HEK293 (cell line): Measurements from ENCODE around the gene PIK3R6.

Source experiments
- CTCF ChIA-PET: fragments of 350-600 bp; formaldehyde crosslinking; extraction: SDS; loops from one replicate; lab custom pipeline; 2021; ENCODE audit warnings: antibody characterized with exemption; lab: Yijun Ruan, JAX
- POLR2A ChIA-PET: fragments of 300-600 bp; formaldehyde crosslinking; extraction: SDS; loops from one replicate; lab custom pipeline; 2020; ENCODE audit warnings: antibody characterized with exemption, inconsistent platforms; lab: Yijun Ruan, JAX
- H3K27ac ChIP-seq: fragments of 200-500 bp; sonication (Bioruptor generic); 2 replicates; pipeline ENCODE4 v1.5.1; 2014; ENCODE audit warnings: low read depth, low read length, control low read depth, inconsistent platforms; ENCODE audit errors: extremely low read depth
- H3K36me3 ChIP-seq, 2 experiments: fragments of 200-500 bp in 1 of 2; sonication (Bioruptor generic) in 1 of 2; 1 replicate in 1 of 2; 2 replicates in 1 of 2; pipeline ENCODE4 v1.5.1; 2014 to 2017; ENCODE audit warnings: inconsistent platforms in 2 of 2, low read length in 2 of 2; ENCODE audit not compliant: control insufficient read depth in 2 of 2, insufficient read depth in 1 of 2
- H3K4me1 ChIP-seq: fragments of 200-500 bp; sonication (Bioruptor generic); 2 replicates; pipeline ENCODE4 v1.5.1; 2014; ENCODE audit warnings: mild to moderate bottlenecking, low read length, inconsistent platforms; ENCODE audit not compliant: control insufficient read depth, insufficient read depth
- H3K4me3 ChIP-seq: 2 replicates; pipeline ENCODE4 v1.5.1; 2011; ENCODE audit warnings: low read depth, mild to moderate bottlenecking, control low read depth, low read length, moderate library complexity
- H3K9me3 ChIP-seq: fragments of 200-500 bp; sonication (Bioruptor generic); 2 replicates; pipeline ENCODE4 v1.5.1; 2014; ENCODE audit warnings: low read depth, low read length, inconsistent platforms; ENCODE audit not compliant: control insufficient read depth, insufficient read depth
- PRDM2 ChIP-seq: fragments of 450-650 bp; formaldehyde crosslinking; IDR thresholded peaks from 2 replicates; pipeline ENCODE4 v1.5.1; 2016; ENCODE audit warnings: missing biosample characterization, missing genetic modification characterization, borderline replicate concordance
- REPIN1 ChIP-seq: fragments of 450-650 bp; formaldehyde crosslinking; IDR thresholded peaks from 2 replicates; pipeline ENCODE4 v1.5.1; 2017; ENCODE audit warnings: missing biosample characterization, missing genetic modification characterization, low read depth
- ZFP41 ChIP-seq: fragments of 450-650 bp; formaldehyde crosslinking; IDR thresholded peaks from 2 replicates; pipeline ENCODE4 v1.5.1; 2016; ENCODE audit warnings: missing biosample characterization, missing genetic modification characterization, borderline replicate concordance
- ZNF211 ChIP-seq: fragments of 450-650 bp; formaldehyde crosslinking; IDR thresholded peaks from 2 replicates; pipeline ENCODE4 v1.5.1; 2016; ENCODE audit warnings: low read depth, missing biosample characterization, missing genetic modification characterization
- ZNF274 ChIP-seq, 2 experiments: fragments of 200-500 bp in 1 of 2; fragments of 450-650 bp in 1 of 2; sonication (Bioruptor generic) in 1 of 2; formaldehyde crosslinking in 1 of 2; IDR thresholded peaks; 2 replicates each; pipeline versions ENCODE4 v1.5.1 to v1.6.1; 2014 to 2016; ENCODE audit warnings: borderline replicate concordance in 1 of 2, inconsistent platforms in 1 of 2, low read length in 1 of 2, missing biosample characterization in 1 of 2, missing genetic modification characterization in 1 of 2
- ZNF76 ChIP-seq: fragments of 450-650 bp; formaldehyde crosslinking; IDR thresholded peaks from 2 replicates; pipeline ENCODE4; 2016; ENCODE audit warnings: low read depth, missing biosample characterization, missing genetic modification characterization, borderline replicate concordance
- ZXDB ChIP-seq: fragments of 450-650 bp; formaldehyde crosslinking; IDR thresholded peaks from 2 replicates; pipeline ENCODE4 v1.5.1; 2016; ENCODE audit warnings: missing biosample characterization, missing genetic modification characterization
- TF ChIP-seq, protein P1 (sequence below): fragments of 450-650 bp; formaldehyde crosslinking; IDR thresholded peaks from 2 replicates; pipeline ENCODE4 v1.5.0; 2017; ENCODE audit warnings: missing biosample characterization, missing genetic modification characterization, borderline replicate concordance
- TF ChIP-seq, protein P2 (sequence below): fragments of 450-650 bp; formaldehyde crosslinking; IDR thresholded peaks from 2 replicates; pipeline ENCODE4; 2016; ENCODE audit warnings: missing biosample characterization, missing genetic modification characterization
- TF ChIP-seq, protein P3 (sequence below): fragments of 450-650 bp; IDR thresholded peaks from 2 replicates; pipeline ENCODE4 v1.5.1; 2018; ENCODE audit warnings: missing biosample characterization, missing genetic modification characterization
- TF ChIP-seq, protein P4 (sequence below): fragments of 450-650 bp; formaldehyde crosslinking; IDR thresholded peaks from 2 replicates; pipeline ENCODE4 v1.5.1; 2016; ENCODE audit warnings: missing biosample characterization, missing genetic modification characterization

PIK3R6 gene

GRCh38 chr17:8889458-8890210 is 22.2 kb upstream of the PIK3R6 start (continued):
- TF ChIP-seq PRDM2 (tag by site-specific recombination): no peak
- TF ChIP-seq, all 188 proteins: peak for 0

DNA sequence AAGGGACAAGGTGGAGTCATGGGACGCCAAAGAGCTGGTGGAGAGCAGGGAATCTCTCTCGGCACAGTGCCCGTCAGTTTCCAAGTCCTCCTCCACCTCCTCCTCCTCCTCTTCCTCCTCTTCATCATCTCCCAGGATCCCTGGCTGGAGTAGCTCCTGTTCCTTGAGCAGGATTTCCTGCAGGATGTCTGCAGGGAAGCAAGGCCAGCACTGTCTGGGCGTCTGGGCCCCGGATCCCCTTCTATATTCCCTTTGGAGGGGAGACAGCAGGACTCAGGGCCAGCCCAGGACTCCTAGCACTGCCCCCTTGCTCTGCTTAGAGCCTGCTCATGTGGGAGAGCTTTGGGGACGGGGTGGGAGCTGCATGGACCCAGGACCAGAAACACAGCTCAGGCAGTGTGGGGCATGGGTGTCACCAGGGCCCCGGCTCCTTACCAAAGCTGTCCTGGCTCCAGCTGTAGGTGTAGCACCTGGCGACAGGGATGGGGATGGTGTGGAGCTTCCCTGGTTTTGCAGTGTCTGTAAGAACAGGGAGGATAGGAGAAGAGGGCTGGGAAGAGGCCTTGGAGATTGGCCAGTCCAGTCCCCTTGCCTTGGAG is 21.3 kb upstream of the PIK3R6 start:
- CTCF ChIA-PET: interaction anchor here (0.6 to 3.0 kb wide), 22 partner anchors 10 to 815 kb away, joined by 3 to 13 read pairs (median 3); no protein-coding TSS in a partner anchor
- Histone ChIP-seq H3K4me1 (no peaks in the 10 kb centered on the region), H3K9me3 (no peaks in the 10 kb centered on the region), H3K4me3 (no peak overlapping the region), H3K36me3 (no peaks in the 10 kb centered on the region), H3K27ac (no peak overlapping the region)
- TF ChIP-seq, protein P1, sequence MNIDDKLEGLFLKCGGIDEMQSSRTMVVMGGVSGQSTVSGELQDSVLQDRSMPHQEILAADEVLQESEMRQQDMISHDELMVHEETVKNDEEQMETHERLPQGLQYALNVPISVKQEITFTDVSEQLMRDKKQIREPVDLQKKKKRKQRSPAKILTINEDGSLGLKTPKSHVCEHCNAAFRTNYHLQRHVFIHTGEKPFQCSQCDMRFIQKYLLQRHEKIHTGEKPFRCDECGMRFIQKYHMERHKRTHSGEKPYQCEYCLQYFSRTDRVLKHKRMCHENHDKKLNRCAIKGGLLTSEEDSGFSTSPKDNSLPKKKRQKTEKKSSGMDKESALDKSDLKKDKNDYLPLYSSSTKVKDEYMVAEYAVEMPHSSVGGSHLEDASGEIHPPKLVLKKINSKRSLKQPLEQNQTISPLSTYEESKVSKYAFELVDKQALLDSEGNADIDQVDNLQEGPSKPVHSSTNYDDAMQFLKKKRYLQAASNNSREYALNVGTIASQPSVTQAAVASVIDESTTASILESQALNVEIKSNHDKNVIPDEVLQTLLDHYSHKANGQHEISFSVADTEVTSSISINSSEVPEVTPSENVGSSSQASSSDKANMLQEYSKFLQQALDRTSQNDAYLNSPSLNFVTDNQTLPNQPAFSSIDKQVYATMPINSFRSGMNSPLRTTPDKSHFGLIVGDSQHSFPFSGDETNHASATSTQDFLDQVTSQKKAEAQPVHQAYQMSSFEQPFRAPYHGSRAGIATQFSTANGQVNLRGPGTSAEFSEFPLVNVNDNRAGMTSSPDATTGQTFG: no peak
- TF ChIP-seq, protein P2, sequence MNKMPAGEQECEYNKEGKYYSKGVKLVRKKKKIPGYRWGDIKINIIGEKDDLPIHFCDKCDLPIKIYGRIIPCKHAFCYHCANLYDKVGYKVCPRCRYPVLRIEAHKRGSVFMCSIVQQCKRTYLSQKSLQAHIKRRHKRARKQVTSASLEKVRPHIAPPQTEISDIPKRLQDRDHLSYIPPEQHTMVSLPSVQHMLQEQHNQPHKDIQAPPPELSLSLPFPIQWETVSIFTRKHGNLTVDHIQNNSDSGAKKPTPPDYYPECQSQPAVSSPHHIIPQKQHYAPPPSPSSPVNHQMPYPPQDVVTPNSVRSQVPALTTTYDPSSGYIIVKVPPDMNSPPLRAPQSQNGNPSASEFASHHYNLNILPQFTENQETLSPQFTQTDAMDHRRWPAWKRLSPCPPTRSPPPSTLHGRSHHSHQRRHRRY (tag by site-specific recombination): no peak
- TF ChIP-seq, protein P3, sequence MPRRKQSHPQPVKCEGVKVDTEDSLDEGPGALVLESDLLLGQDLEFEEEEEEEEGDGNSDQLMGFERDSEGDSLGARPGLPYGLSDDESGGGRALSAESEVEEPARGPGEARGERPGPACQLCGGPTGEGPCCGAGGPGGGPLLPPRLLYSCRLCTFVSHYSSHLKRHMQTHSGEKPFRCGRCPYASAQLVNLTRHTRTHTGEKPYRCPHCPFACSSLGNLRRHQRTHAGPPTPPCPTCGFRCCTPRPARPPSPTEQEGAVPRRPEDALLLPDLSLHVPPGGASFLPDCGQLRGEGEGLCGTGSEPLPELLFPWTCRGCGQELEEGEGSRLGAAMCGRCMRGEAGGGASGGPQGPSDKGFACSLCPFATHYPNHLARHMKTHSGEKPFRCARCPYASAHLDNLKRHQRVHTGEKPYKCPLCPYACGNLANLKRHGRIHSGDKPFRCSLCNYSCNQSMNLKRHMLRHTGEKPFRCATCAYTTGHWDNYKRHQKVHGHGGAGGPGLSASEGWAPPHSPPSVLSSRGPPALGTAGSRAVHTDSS (tag by site-specific recombination): peak; percentile 75; the same call in 1 of the 2 replicates
- no peak for TF ChIP-seq ZNF211
- no peak for TF ChIP-seq ZXDB (tag by site-specific recombination)
- POLR2A ChIA-PET: no interaction called here

DNA sequence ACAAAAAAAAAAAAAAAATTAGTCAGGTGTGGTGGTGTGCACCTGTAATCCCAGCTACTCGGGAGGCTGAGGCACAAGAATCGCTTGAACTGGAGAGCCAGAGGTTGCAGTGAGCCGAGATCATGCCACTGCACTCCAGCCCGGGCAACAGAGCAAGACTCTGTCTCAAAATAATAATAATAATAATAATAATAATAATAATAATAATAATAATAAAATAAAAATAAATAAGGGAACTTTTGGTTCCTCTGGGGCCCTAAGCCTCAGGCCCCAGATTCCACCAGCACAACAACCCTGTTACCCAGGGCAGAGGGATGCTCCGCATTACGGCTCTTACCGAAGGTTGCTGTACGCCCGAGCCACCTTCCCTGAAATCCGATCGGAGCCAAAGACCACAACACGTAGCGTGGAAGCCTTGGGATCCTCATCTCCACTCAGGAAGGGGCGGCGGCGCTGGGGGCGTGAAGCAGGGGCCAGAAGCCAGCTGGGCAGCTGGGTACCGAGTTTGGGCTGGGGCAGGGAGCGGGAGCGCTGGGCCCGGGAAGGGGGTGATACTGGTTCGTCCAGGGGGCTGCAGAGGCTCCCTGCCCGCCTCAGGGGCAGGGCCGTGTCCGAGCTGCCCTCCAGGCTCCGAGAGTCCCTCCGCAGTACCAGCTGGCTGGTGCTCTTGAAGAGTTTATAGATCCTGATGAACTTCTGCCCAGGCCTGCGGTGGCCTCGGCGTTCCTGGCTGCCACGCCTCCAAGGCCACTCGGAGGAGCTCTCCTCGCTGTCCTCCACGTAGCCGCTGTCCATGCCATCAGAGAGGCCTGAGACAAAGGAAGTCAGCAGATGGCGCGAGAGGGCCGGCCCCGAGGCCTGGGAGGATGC is 20.6 kb upstream of the PIK3R6 start:
- Histone ChIP-seq H3K27ac (no peak overlapping the region), H3K9me3 (no peaks in the 10 kb centered on the region), H3K4me3 (no peak overlapping the region), H3K36me3 (no peaks in the 10 kb centered on the region), H3K4me1 (no peaks in the 10 kb centered on the region)
- ChIA-PET POLR2A (no interaction called here), CTCF (interaction anchor here (0.6 to 3.0 kb wide), 23 partner anchors 9 to 814 kb away, joined by 3 to 13 read pairs (median 3); no protein-coding TSS in a partner anchor)
- TF ChIP-seq ZNF274 (IDR thresholded peaks at IDR 0.05; ENCODE audit: low read length) (no peak), ZNF274 (tag by site-specific recombination; IDR thresholded peaks at IDR 0.05; ENCODE audit: borderline replicate concordance) (no peak), ZNF76 (tag by site-specific recombination) (no peak), REPIN1 (tag by site-specific recombination) (peak; percentile 40; the same call in 1 of the 2 replicates), ZFP41 (tag by site-specific recombination) (no peak)
- TF ChIP-seq, protein P4, sequence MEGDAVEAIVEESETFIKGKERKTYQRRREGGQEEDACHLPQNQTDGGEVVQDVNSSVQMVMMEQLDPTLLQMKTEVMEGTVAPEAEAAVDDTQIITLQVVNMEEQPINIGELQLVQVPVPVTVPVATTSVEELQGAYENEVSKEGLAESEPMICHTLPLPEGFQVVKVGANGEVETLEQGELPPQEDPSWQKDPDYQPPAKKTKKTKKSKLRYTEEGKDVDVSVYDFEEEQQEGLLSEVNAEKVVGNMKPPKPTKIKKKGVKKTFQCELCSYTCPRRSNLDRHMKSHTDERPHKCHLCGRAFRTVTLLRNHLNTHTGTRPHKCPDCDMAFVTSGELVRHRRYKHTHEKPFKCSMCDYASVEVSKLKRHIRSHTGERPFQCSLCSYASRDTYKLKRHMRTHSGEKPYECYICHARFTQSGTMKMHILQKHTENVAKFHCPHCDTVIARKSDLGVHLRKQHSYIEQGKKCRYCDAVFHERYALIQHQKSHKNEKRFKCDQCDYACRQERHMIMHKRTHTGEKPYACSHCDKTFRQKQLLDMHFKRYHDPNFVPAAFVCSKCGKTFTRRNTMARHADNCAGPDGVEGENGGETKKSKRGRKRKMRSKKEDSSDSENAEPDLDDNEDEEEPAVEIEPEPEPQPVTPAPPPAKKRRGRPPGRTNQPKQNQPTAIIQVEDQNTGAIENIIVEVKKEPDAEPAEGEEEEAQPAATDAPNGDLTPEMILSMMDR (tag by site-specific recombination): peak; percentile 70
